Neural progenitor cell (in vitro differentiated cells): ENCODE data around the gene TTYH3. TPM values are rescaled to one million over a fixed set of nuclear protein-coding genes. Genes with fewer than 3 reads are reported as not detected.

Experiments used
- DNase-seq: peaks from one replicate; pipeline ENCODE4 v3.0.0-alpha.2; 2016; ENCODE audit warnings: low spot score
- H2AFZ ChIP-seq: fragments of 200-600 bp; sonication (generic); replicated peaks from 2 replicates; pipeline ENCODE4 v1.6.1; 2016; ENCODE audit warnings: antibody characterized with exemption
- H3F3A ChIP-seq: fragments of 200-600 bp; sonication (generic); 2 replicates; pipeline ENCODE4 v1.6.1; 2016; ENCODE audit warnings: antibody characterized with exemption, low read depth
- H3K27ac ChIP-seq: fragments of 200-600 bp; sonication (generic); 2 replicates; pipeline ENCODE4 v1.5.1; 2016; ENCODE audit warnings: mild to moderate bottlenecking
- H3K27me3 ChIP-seq: fragments of 200-600 bp; sonication (generic); 2 replicates; pipeline ENCODE4 v1.6.1; 2016; ENCODE audit warnings: mild to moderate bottlenecking, moderate library complexity
- H3K36me3 ChIP-seq: fragments of 200-600 bp; sonication (generic); 2 replicates; pipeline ENCODE4 v1.5.1; 2016
- H3K4me1 ChIP-seq: fragments of 200-600 bp; sonication (generic); 2 replicates; pipeline ENCODE4 v1.6.1; 2016; ENCODE audit warnings: mixed run types
- H3K4me2 ChIP-seq: fragments of 200-600 bp; sonication (generic); 2 replicates; pipeline ENCODE4 v1.6.1; 2016
- H3K4me3 ChIP-seq: fragments of 200-600 bp; sonication (generic); 2 replicates; pipeline ENCODE4 v1.5.1; 2016
- H3K79me2 ChIP-seq: fragments of 200-600 bp; sonication (generic); 2 replicates; pipeline ENCODE4 v1.6.1; 2016; ENCODE audit warnings: low read depth
- H3K9ac ChIP-seq: fragments of 200-600 bp; sonication (generic); 2 replicates; pipeline ENCODE4 v1.6.1; 2016
- H3K9me3 ChIP-seq: fragments of 200-600 bp; sonication (generic); 2 replicates; pipeline ENCODE4 v1.5.1; 2016; ENCODE audit warnings: low read depth
- H4K20me1 ChIP-seq: fragments of 200-600 bp; sonication (generic); 2 replicates; pipeline ENCODE4 v1.6.1; 2016; ENCODE audit warnings: low read depth
- H3K27ac Mint-ChIP-seq: 3 replicates; pipeline ENCODE4 v1.8.0; 2021; ENCODE audit warnings: mixed read lengths
- H3K27me3 Mint-ChIP-seq: 2 replicates; pipeline ENCODE4 v1.8.0; 2022; ENCODE audit warnings: low read depth, mild to moderate bottlenecking, inconsistent platforms, moderate library complexity, mixed read lengths; ENCODE audit not compliant: insufficient read depth
- H3K36me3 Mint-ChIP-seq: 3 replicates; pipeline ENCODE4 v1.8.0; 2021; ENCODE audit warnings: mixed read lengths
- H3K4me1 Mint-ChIP-seq: 3 replicates; pipeline ENCODE4 v1.8.0; 2021; ENCODE audit warnings: mixed read lengths
- H3K4me3 Mint-ChIP-seq: 3 replicates; pipeline ENCODE4 v1.8.0; 2021; ENCODE audit warnings: mild to moderate bottlenecking, moderate library complexity, mixed read lengths
- H3K9me3 Mint-ChIP-seq: 3 replicates; pipeline ENCODE4 v1.8.0; 2020; ENCODE audit warnings: mixed read lengths
- CTCF ChIP-seq: fragments of 200-600 bp; sonication (generic); IDR thresholded peaks from 2 replicates; pipeline ENCODE4 v1.5.1; 2017; ENCODE audit warnings: antibody characterized with exemption, mild to moderate bottlenecking
- EZH2 ChIP-seq: fragments of 200-600 bp; sonication (generic); IDR thresholded peaks from 2 replicates; pipeline ENCODE4 v1.6.1; 2017; ENCODE audit warnings: antibody characterized with exemption, mild to moderate bottlenecking, moderate library complexity
- EZH2phosphoT487 ChIP-seq: fragments of 200-600 bp; sonication (generic); IDR thresholded peaks from 2 replicates; pipeline ENCODE4 v1.6.1; 2017; ENCODE audit warnings: antibody characterized with exemption
- total RNA-seq: library from RNA; depleted of rRNA; stranded (reverse); fragments of >200 nt; gene quantifications from 2 replicates; pipeline ENCODE4 v1.2.3, GENCODE V29; 2015; ENCODE audit warnings: low replicate concordance

TTYH3 gene
- total RNA-seq, 1 donor from 2014 or later: 13.2 TPM

DNA sequence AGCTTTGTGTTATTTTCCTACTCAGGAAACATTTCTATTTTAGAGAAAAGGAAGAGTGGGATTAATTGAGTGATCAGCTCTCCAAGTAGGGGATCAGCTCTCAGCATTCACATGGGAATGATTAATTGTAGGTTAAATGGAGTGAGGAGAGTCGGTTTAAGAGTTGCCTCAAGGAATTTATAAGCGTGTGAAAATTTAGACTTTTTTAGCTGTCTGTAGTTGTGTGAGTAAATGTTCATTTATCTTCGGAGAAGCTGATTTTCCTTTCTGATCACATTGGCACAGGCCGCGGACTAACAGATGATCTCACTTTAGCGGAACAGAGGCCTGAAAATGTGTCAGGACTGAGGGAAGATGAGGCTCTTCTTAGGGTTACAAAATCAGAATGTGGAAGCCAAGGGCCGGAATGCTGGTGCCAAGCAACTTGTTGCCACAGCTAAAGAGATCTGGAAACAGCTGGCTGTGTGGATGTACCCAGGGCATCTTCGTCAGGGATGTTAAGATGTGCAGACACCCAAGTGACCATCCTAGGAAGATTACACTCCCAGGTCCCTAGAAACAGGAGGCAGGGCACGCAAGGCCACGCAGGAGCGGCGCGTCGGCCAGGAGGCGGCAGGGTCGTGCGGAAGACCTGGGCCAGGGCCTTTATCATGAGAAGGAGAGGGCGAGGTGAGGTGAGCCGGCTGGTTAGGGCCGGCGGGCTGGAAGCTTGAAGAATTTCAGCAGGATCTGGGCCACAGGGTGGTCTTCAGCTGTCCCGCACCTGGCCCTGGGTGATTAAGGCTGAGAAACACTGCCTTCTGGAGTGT is 35.1 kb upstream of the TTYH3 start:
- H3K4me2 ChIP-seq: no peak overlapping the region
- Mint-ChIP-seq H3K4me1 (no peaks in the 10 kb centered on the region), H3K27me3 (no peaks in the 10 kb centered on the region), H3K36me3 (peaks cover 29% of the 10 kb centered on the region), H3K27ac (no peak overlapping the region), H3K4me3 (no peak overlapping the region), H3K9me3 (no peaks in the 10 kb centered on the region)
- H3K4me3 ChIP-seq: no peak overlapping the region
- no peaks in the 10 kb centered on the region for H3K9me3 ChIP-seq
- H3K9ac ChIP-seq: no peak overlapping the region
- H3K36me3 ChIP-seq: no peaks in the 10 kb centered on the region
- peaks cover 8% of the 10 kb centered on the region for H3K4me1 ChIP-seq
- H3K27me3 ChIP-seq: no peaks in the 10 kb centered on the region
- H4K20me1 ChIP-seq: no peaks in the 10 kb centered on the region
- peaks cover 6% of the 10 kb centered on the region for H3F3A ChIP-seq
- H3K27ac ChIP-seq: no peak overlapping the region
- no peaks in the 10 kb centered on the region for H3K79me2 ChIP-seq
- H2AFZ ChIP-seq: no peak overlapping the region
- no peak for DNase-seq
- TF ChIP-seq CTCF (no peak), EZH2phosphoT487 (no peak), EZH2 (no peak)

GRCh38 chr7:2597273-2597640 is 34.5 kb upstream of the TTYH3 start:
- no peaks in the 10 kb centered on the region for H3K9me3 ChIP-seq
- H3K27me3 ChIP-seq: no peaks in the 10 kb centered on the region
- no peak overlapping the region for H3K4me3 ChIP-seq
- H3K4me1 Mint-ChIP-seq: no peaks in the 10 kb centered on the region
- H3K27me3 Mint-ChIP-seq: no peaks in the 10 kb centered on the region
- H3K79me2 ChIP-seq: no peaks in the 10 kb centered on the region
- H3K9me3 Mint-ChIP-seq: no peaks in the 10 kb centered on the region
- no peaks in the 10 kb centered on the region for H4K20me1 ChIP-seq
- H3F3A ChIP-seq: peaks cover 6% of the 10 kb centered on the region
- no peak overlapping the region for H3K4me3 Mint-ChIP-seq
- H3K27ac Mint-ChIP-seq: no peak overlapping the region
- no peak overlapping the region for H3K27ac ChIP-seq
- H3K4me1 ChIP-seq: peaks cover 8% of the 10 kb centered on the region
- TF ChIP-seq EZH2phosphoT487 (no peak), EZH2 (no peak), CTCF (no peak)
- no peak overlapping the region for H2AFZ ChIP-seq
- DNase-seq: no peak
- H3K9ac ChIP-seq: no peak overlapping the region
- no peak overlapping the region for H3K4me2 ChIP-seq
- H3K36me3 ChIP-seq: no peaks in the 10 kb centered on the region
- peaks cover 26% of the 10 kb centered on the region for H3K36me3 Mint-ChIP-seq

- Histone ChIP-seq H3K27ac (no peak overlapping the region), H3K36me3 (no peaks in the 10 kb centered on the region), H3K9ac (no peak overlapping the region), H3K4me1 (peaks cover 8% of the 10 kb centered on the region), H3K4me2 (no peak overlapping the region), H3K27me3 (no peaks in the 10 kb centered on the region), H2AFZ (no peak overlapping the region), H3K79me2 (no peaks in the 10 kb centered on the region), H4K20me1 (no peaks in the 10 kb centered on the region), H3K4me3 (no peak overlapping the region), H3K9me3 (no peaks in the 10 kb centered on the region), H3F3A (peaks cover 6% of the 10 kb centered on the region)
- Mint-ChIP-seq H3K9me3 (no peaks in the 10 kb centered on the region), H3K36me3 (peaks cover 22% of the 10 kb centered on the region), H3K4me3 (no peak overlapping the region), H3K27ac (no peak overlapping the region), H3K4me1 (no peaks in the 10 kb centered on the region), H3K27me3 (no peaks in the 10 kb centered on the region)
- no peak for TF ChIP-seq EZH2phosphoT487
- no peak for TF ChIP-seq CTCF
- TF ChIP-seq EZH2: no peak
- no peak for DNase-seq
These were observed 33.5 kb upstream of the TTYH3 start for GRCh38 chr7:2598154-2598823.
